ENCODE results near the gene CCDC107. TPM values are rescaled to one million over a fixed set of nuclear protein-coding genes. Genes with fewer than 3 reads are reported as not detected.

CCDC107 gene
- total and polyA plus RNA-seq, 4 donors = 53.7 to 224 (median 72.7) TPM

DNA sequence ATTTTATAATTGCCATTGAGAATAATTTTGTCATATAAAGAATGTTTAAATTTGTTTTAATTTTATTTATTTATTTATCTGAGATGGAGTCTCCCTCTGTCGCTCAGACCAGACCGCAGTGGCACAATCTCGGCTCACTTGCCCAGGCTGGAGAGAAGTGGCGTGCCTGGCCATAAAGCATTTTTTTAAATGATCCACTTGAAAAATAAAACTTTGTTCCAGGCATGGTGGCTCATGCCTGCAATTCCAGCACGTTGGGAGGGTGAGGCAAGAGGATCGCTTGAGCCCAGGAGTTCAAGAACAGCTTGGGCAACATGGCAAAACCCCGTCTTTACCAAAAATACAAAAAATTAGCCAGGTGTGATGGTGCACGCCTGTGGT lies 5.3 kb upstream of the CCDC107 start:
- intact Hi-C loops (cut with DNase I) = loop anchor here in 1 of 2 donors (10.0 kb wide), 1 partner anchor 232 kb away; no protein-coding TSS in a partner anchor
- Histone ChIP-seq H3K4me1 (ENCODE audit: control insufficient read depth in 1 of 2, insufficient read depth in 2 of 2, low read length in 2 of 2) (no peaks in the 10 kb centered on the region), H3K27ac (ENCODE audit: low read depth in 1 of 2, low read length in 2 of 2) (no peak overlapping the region), H3K27me3 (ENCODE audit: control insufficient read depth in 1 of 2, insufficient read depth in 2 of 2, low read length in 1 of 2) (no peaks in the 10 kb centered on the region), H3K36me3 (ENCODE audit: control insufficient read depth in 1 of 2, insufficient read depth in 2 of 2, low read length in 1 of 2) (no peaks in the 10 kb centered on the region), H3K9me3 (ENCODE audit: control insufficient read depth, low read length) (no peaks in the 10 kb centered on the region), H3K4me3 (ENCODE audit: low read length in 2 of 2) (no peak overlapping the region)
- ATAC-seq (ENCODE audit: low FRiP score) (no peak), DNase-seq (no peak)
- WGBS, 2 donors = 85 to 88% methylated on average over 8 of the region's 8 CpGs

GRCh38 chr9:35653611-35654010 lies 4.5 kb upstream of the CCDC107 start:
- no peaks in the 10 kb centered on the region for H3K9me3 ChIP-seq (ENCODE audit: control insufficient read depth, low read length)
- H3K27me3 ChIP-seq (ENCODE audit: control insufficient read depth in 1 of 2, insufficient read depth in 2 of 2, low read length in 1 of 2) = no peaks in the 10 kb centered on the region
- no peak overlapping the region for H3K27ac ChIP-seq (ENCODE audit: low read depth in 1 of 2, low read length in 2 of 2)
- DNase-seq = no peak
- H3K36me3 ChIP-seq (ENCODE audit: control insufficient read depth in 1 of 2, insufficient read depth in 2 of 2, low read length in 1 of 2) = no peaks in the 10 kb centered on the region
- no peak overlapping the region for H3K4me3 ChIP-seq (ENCODE audit: low read length in 2 of 2)
- intact Hi-C loops (cut with DNase I) = loop anchor here in 1 of 2 donors (10.0 kb wide), 1 partner anchor 231 kb away; no protein-coding TSS in a partner anchor
- H3K4me1 ChIP-seq (ENCODE audit: control insufficient read depth in 1 of 2, insufficient read depth in 2 of 2, low read length in 2 of 2) = no peaks in the 10 kb centered on the region
- 89 to 93% methylated on average over 2 of the region's 2 CpGs for WGBS, 2 donors
- ATAC-seq (ENCODE audit: low FRiP score) = no peak

GRCh38 chr9:35656348-35656747 lies 1.7 kb upstream of the CCDC107 start:
- H3K36me3 ChIP-seq (ENCODE audit: control insufficient read depth in 1 of 2, insufficient read depth in 2 of 2, low read length in 1 of 2) = no peaks in the 10 kb centered on the region
- intact Hi-C loops (cut with DNase I) = loop anchor here in 1 of 2 donors (10.0 kb wide), 1 partner anchor 228 kb away; no protein-coding TSS in a partner anchor
- DNase-seq = peak in 1 of 2 donors; percentile 53
- no peak overlapping the region for H3K4me3 ChIP-seq (ENCODE audit: low read length in 2 of 2)
- WGBS, 2 donors = 84 to 89% methylated on average over 17 of the region's 17 CpGs
- H3K27ac ChIP-seq (ENCODE audit: low read depth in 1 of 2, low read length in 2 of 2) = no peak overlapping the region
- H3K27me3 ChIP-seq (ENCODE audit: control insufficient read depth in 1 of 2, insufficient read depth in 2 of 2, low read length in 1 of 2) = no peaks in the 10 kb centered on the region
- H3K9me3 ChIP-seq (ENCODE audit: control insufficient read depth, low read length) = no peaks in the 10 kb centered on the region
- ATAC-seq (ENCODE audit: low FRiP score) = no peak
- no peaks in the 10 kb centered on the region for H3K4me1 ChIP-seq (ENCODE audit: control insufficient read depth in 1 of 2, insufficient read depth in 2 of 2, low read length in 2 of 2)

GRCh38 chr9:35656831-35657545 lies 1.1 kb upstream of the CCDC107 start:
- peak; percentile 53 for ATAC-seq (ENCODE audit: low FRiP score)

DNA sequence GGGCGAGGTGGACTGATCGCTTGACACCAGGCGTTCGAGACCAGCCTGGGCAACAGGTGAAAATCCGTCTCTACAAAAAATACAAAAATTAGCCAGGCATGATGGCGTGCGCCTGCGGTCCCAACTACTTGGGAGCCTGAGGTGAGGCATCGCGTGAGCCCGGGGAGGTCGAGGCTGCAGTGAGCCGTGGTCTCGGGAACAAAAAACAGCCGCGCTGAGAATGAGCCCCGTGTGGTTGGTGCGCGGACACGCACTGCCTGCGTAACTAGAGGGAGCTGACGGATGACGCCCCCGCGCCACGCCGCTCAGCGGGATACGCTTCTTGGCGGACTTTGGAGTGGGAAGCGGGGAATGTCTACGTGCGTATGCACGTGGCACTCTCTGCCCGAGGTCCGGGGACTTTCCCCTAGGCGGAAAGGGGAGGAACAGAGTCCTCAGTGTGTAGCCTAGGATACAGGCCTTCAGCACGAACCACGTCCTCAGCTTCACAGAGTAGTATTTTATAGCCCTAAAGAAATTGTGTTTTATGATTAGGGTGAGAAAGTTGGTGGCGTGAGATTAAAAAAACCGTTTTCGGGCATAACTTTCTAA lies 451 bp upstream of the CCDC107 start, which contains the start of gene RMRP:
Gene RMRP, minus strand, starts transcription at position 474 of the 591 bp plus-strand sequence.
- intact Hi-C loops (cut with DNase I) = loop anchor here (2.0 to 10.0 kb wide), 2 partner anchors 73 to 227 kb away; no protein-coding TSS in a partner anchor
- H3K4me3 ChIP-seq (ENCODE audit: low read length in 2 of 2) = peak within 1 kb of the TSS; percentile 80 to 90
- H3K36me3 ChIP-seq (ENCODE audit: control insufficient read depth in 1 of 2, insufficient read depth in 2 of 2, low read length in 1 of 2) = no peaks in the 10 kb centered on the region
- H3K27ac ChIP-seq (ENCODE audit: low read depth in 1 of 2, low read length in 2 of 2) = peak within 1 kb of the TSS; percentile 77 to 86
- no peaks in the 10 kb centered on the region for H3K4me1 ChIP-seq (ENCODE audit: control insufficient read depth in 1 of 2, insufficient read depth in 2 of 2, low read length in 2 of 2)
- 0 to 1% methylated on average over 42 of the region's 42 CpGs for whole genome bisulfite sequencing, 2 donors
- ATAC-seq (ENCODE audit: low FRiP score) (peak; percentile 97), DNase-seq (peak; percentile 98 to 99)
- no peaks in the 10 kb centered on the region for H3K27me3 ChIP-seq (ENCODE audit: control insufficient read depth in 1 of 2, insufficient read depth in 2 of 2, low read length in 1 of 2)
- no peaks in the 10 kb centered on the region for H3K9me3 ChIP-seq (ENCODE audit: control insufficient read depth, low read length)

More at GRCh38 chr9:35656831-35657545, 1.1 kb upstream of the CCDC107 start:
- peak overlapping the region; percentile 10 to 77 for H3K27ac ChIP-seq (ENCODE audit: low read depth in 1 of 2, low read length in 2 of 2)
- H3K9me3 ChIP-seq (ENCODE audit: control insufficient read depth, low read length) = no peaks in the 10 kb centered on the region
- H3K4me1 ChIP-seq (ENCODE audit: control insufficient read depth in 1 of 2, insufficient read depth in 2 of 2, low read length in 2 of 2) = no peaks in the 10 kb centered on the region
- no peaks in the 10 kb centered on the region for H3K36me3 ChIP-seq (ENCODE audit: control insufficient read depth in 1 of 2, insufficient read depth in 2 of 2, low read length in 1 of 2)
- H3K4me3 ChIP-seq (ENCODE audit: low read length in 2 of 2) = no peak overlapping the region
- intact Hi-C loops (cut with DNase I) = loop anchor here in 1 of 2 donors (10.0 kb wide), 1 partner anchor 228 kb away; no protein-coding TSS in a partner anchor
- WGBS, 2 donors = 9 to 15% methylated on average over 25 of the region's 25 CpGs
- DNase-seq = peak in 1 of 2 donors; percentile 76
- no peaks in the 10 kb centered on the region for H3K27me3 ChIP-seq (ENCODE audit: control insufficient read depth in 1 of 2, insufficient read depth in 2 of 2, low read length in 1 of 2)

- Histone ChIP-seq H3K36me3 (ENCODE audit: control insufficient read depth in 1 of 2, insufficient read depth in 2 of 2, low read length in 1 of 2) (no peaks in the 10 kb centered on the region), H3K9me3 (ENCODE audit: control insufficient read depth, low read length) (no peaks in the 10 kb centered on the region), H3K4me1 (ENCODE audit: control insufficient read depth in 1 of 2, insufficient read depth in 2 of 2, low read length in 2 of 2) (peaks cover 0 to 2% of the 10 kb centered on the region in 2 donors), H3K27me3 (ENCODE audit: control insufficient read depth in 1 of 2, insufficient read depth in 2 of 2, low read length in 1 of 2) (no peaks in the 10 kb centered on the region), H3K27ac (ENCODE audit: low read depth in 1 of 2, low read length in 2 of 2) (peak overlapping the region; percentile 77 to 86), H3K4me3 (ENCODE audit: low read length in 2 of 2) (peak overlapping the region; percentile 80 to 90)
- WGBS, 2 donors = 0 to 2% methylated on average over 2 of the region's 2 CpGs
- ATAC-seq (ENCODE audit: low FRiP score) (no peak), DNase-seq (peak in 1 of 2 donors; percentile 74)
- intact Hi-C loops (cut with DNase I) = loop anchor here (1.0 to 10.0 kb wide), 3 partner anchors 69 to 226 kb away; no protein-coding TSS in a partner anchor
These were observed 802 bp downstream of the CCDC107 start for GRCh38 chr9:35658968-35659220.

- H3K27ac ChIP-seq (ENCODE audit: low read depth in 1 of 2, low read length in 2 of 2) = peak overlapping the region; percentile 64 to 77
- no peak for DNase-seq
- intact Hi-C loops (cut with DNase I) = loop anchor here (1.0 to 10.0 kb wide), 3 partner anchors 69 to 225 kb away; no protein-coding TSS in a partner anchor
- H3K4me3 ChIP-seq (ENCODE audit: low read length in 2 of 2) = peak overlapping the region; percentile 80 to 90
- H3K4me1 ChIP-seq (ENCODE audit: control insufficient read depth in 1 of 2, insufficient read depth in 2 of 2, low read length in 2 of 2) = peaks cover 0 to 2% of the 10 kb centered on the region in 2 donors
- no peaks in the 10 kb centered on the region for H3K36me3 ChIP-seq (ENCODE audit: control insufficient read depth in 1 of 2, insufficient read depth in 2 of 2, low read length in 1 of 2)
- 3 to 8% methylated on average over 3 of the region's 3 CpGs for WGBS, 2 donors
- ATAC-seq (ENCODE audit: low FRiP score) = peak; percentile 1
- H3K27me3 ChIP-seq (ENCODE audit: control insufficient read depth in 1 of 2, insufficient read depth in 2 of 2, low read length in 1 of 2) = no peaks in the 10 kb centered on the region
- no peaks in the 10 kb centered on the region for H3K9me3 ChIP-seq (ENCODE audit: control insufficient read depth, low read length)
These were observed 1.2 kb downstream of the CCDC107 start for GRCh38 chr9:35659340-35659739.

DNA sequence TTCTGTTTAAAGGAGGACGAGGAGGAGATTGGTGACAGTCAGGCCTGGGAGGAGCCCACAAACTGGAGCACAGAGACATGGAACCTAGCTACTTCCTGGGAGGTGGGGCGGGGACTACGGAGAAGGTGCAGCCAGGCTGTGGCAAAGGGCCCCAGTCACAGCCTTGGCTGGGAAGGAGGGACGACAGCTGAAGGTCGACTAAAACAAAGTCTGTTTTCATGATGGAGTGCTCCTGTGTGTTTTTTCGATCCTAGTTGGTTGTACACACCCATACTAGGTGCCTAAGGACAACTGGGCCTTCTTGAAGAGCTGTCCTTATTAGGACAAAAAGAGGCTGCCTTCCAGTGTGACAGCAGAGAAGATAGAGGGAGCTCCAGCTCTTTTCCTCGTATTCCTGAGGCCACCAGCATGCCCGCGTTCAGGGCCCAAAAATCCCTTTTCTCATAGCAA lies 2.9 kb downstream of the CCDC107 start:
- intact Hi-C loops (cut with DNase I) = loop anchor here in 1 of 2 donors (2.0 kb wide), 1 partner anchor 28 kb away; the partner anchor contains the start of gene TPM2
- 8 to 11% methylated on average over 9 of the region's 9 CpGs for WGBS, 2 donors
- no peak for DNase-seq

More for the DNA sequence above, 2.9 kb downstream of the CCDC107 start:
- Histone ChIP-seq H3K4me1 (ENCODE audit: control insufficient read depth in 1 of 2, insufficient read depth in 2 of 2, low read length in 2 of 2) (peaks cover 0 to 2% of the 10 kb centered on the region in 2 donors), H3K27ac (ENCODE audit: low read depth in 1 of 2, low read length in 2 of 2) (peak overlapping the region; percentile 62 to 76), H3K36me3 (ENCODE audit: control insufficient read depth in 1 of 2, insufficient read depth in 2 of 2, low read length in 1 of 2) (no peaks in the 10 kb centered on the region), H3K4me3 (ENCODE audit: low read length in 2 of 2) (no peak overlapping the region), H3K27me3 (ENCODE audit: control insufficient read depth in 1 of 2, insufficient read depth in 2 of 2, low read length in 1 of 2) (no peaks in the 10 kb centered on the region), H3K9me3 (ENCODE audit: control insufficient read depth, low read length) (no peaks in the 10 kb centered on the region)
- no peak for ATAC-seq (ENCODE audit: low FRiP score)

All from aorta (tissue), 5 donors.